K562 (cell line): ENCODE data around the gene MORF4L1. TPM values are rescaled to one million over a fixed set of nuclear protein-coding genes. Genes with fewer than 3 reads are reported as not detected.

Experiments used
- ARID3A ChIP-seq: IDR thresholded peaks from 2 replicates; pipeline ENCODE4 v1.6.1; 2012; ENCODE audit warnings: low read depth, low read length, improper control_type of control experiment, borderline replicate concordance
- CHAMP1 ChIP-seq: fragments of 450-650 bp; IDR thresholded peaks from 2 replicates; pipeline ENCODE4 v1.6.1; 2016; ENCODE audit warnings: mild to moderate bottlenecking
- DACH1 ChIP-seq: fragments of 450-650 bp; IDR thresholded peaks from 2 replicates; pipeline ENCODE4 v1.6.1; 2018; ENCODE audit not compliant: partially characterized antibody
- EP300 ChIP-seq: IDR thresholded peaks from 2 replicates; pipeline ENCODE4 v1.6.1; 2012; ENCODE audit warnings: low read length, improper control_type of control experiment
- FUS ChIP-seq: fragments of 200-400 bp; formaldehyde crosslinking; optimal IDR thresholded peaks from 2 replicates; pipeline ENCODE3; 2017; ENCODE audit warnings: low read depth, low read length
- GMEB1 ChIP-seq: fragments of 250-450 bp; sonication (Bioruptor Pico); IDR thresholded peaks from 2 replicates; pipeline ENCODE4 v1.4.0; 2020; ENCODE audit warnings: mild to moderate bottlenecking
- KLF1 ChIP-seq: fragments of 450-650 bp; IDR thresholded peaks from 2 replicates; pipeline ENCODE4 v1.6.1; 2016; ENCODE audit warnings: missing genetic modification characterization, missing compliant biosample characterization
- NONO ChIP-seq, 2 experiments: fragments of 200-400 bp in 1 of 2; fragments of 450-650 bp in 1 of 2; formaldehyde crosslinking in 1 of 2; IDR thresholded peaks; 2 replicates each; pipeline ENCODE4 v1.6.1; 2017; ENCODE audit warnings: low read depth in 2 of 2, mild to moderate bottlenecking in 2 of 2, moderate library complexity in 2 of 2, low read length in 1 of 2
- NUFIP1 ChIP-seq: fragments of 450-650 bp; IDR thresholded peaks from 2 replicates; pipeline ENCODE4 v1.6.1; 2018; ENCODE audit not compliant: partially characterized antibody
- POLR2A ChIP-seq: fragments of 450-650 bp; conservative IDR thresholded peaks from 2 replicates; pipeline ENCODE4 v1.6.1; 2016
- TAF9B ChIP-seq: fragments of 450-650 bp; IDR thresholded peaks from 2 replicates; pipeline ENCODE4 v1.6.1; 2018; ENCODE audit warnings: mild to moderate bottlenecking; ENCODE audit not compliant: partially characterized antibody
- TAL1 ChIP-seq: fragments of 450-650 bp; IDR thresholded peaks from 2 replicates; pipeline ENCODE4 v1.6.1; 2016; ENCODE audit warnings: mild to moderate bottlenecking
- ZNF174 ChIP-seq: fragments of 250-450 bp; sonication (Bioruptor Pico); IDR thresholded peaks from 2 replicates; pipeline ENCODE4 v1.4.0; 2020; ENCODE audit warnings: mild to moderate bottlenecking
- ZNF41 ChIP-seq: fragments of 250-450 bp; sonication (Bioruptor Pico); conservative IDR thresholded peaks from 2 replicates; pipeline ENCODE4 v1.4.0; 2020; ENCODE audit warnings: mild to moderate bottlenecking
- polyA plus RNA-seq, 8 experiments: library from polyadenylated mRNA; depleted of rRNA in 4 of 8; stranded (reverse) in 5 of 8; unstranded in 3 of 8; fragments of >200 nt; fragmentation: Nextera tagmentation in 2 of 8; fragmentation: Illumina TruSeq in 1 of 8; extraction: Ambion mirVana in 2 of 8; extraction: Trizol in 1 of 8; gene quantifications; 2 replicates each; pipeline versions ENCODE4 v1.2.1 to v1.2.3, GENCODE V29; 2011 to 2014; ENCODE audit warnings: inconsistent platforms in 1 of 8, missing spikeins in 1 of 8
- total RNA-seq, 7 experiments: library from RNA; depleted of rRNA in 6 of 7; stranded (reverse); fragments of >200 nt in 6 of 7; fragmentation: Illumina TruSeq in 2 of 7; extraction: Trizol in 2 of 7; gene quantifications; 2 replicates each; pipeline versions ENCODE4 v1.2.1 to v1.2.3, GENCODE V29; 2011 to 2021; ENCODE audit warnings: low replicate concordance in 1 of 7
- TF ChIP-seq, protein P1 (sequence below): conservative IDR thresholded peaks from 2 replicates; pipeline ENCODE4 v1.6.1; 2011; ENCODE audit warnings: low read depth, mild to moderate bottlenecking, low read length; ENCODE audit not compliant: control insufficient read depth
- TF ChIP-seq, protein P2 (sequence below), 3 experiments: IDR thresholded peaks in 2 of 3; conservative IDR thresholded peaks in 1 of 3; 2 replicates each; pipeline ENCODE4 v1.5.1; 2011 to 2012; ENCODE audit warnings: low read length in 3 of 3, mild to moderate bottlenecking in 3 of 3, control low read depth in 2 of 3, improper control_type of control experiment in 1 of 3, inconsistent platforms in 1 of 3, low read depth in 1 of 3, mixed read lengths in 1 of 3, moderate library complexity in 1 of 3; ENCODE audit not compliant: insufficient read depth in 2 of 3
- TF ChIP-seq, protein P3 (sequence below): fragments of 450-650 bp; IDR thresholded peaks from 2 replicates; pipeline ENCODE4 v1.6.1; 2014; ENCODE audit warnings: low read depth, mild to moderate bottlenecking, moderate library complexity, borderline replicate concordance

Gene MORF4L1
- total and polyA plus RNA-seq, 9 of the 15 experiments (the other 6 are each of a cell fraction or from before 2014, with no cell fraction given), result 127 to 615 (median 281) TPM

DNA sequence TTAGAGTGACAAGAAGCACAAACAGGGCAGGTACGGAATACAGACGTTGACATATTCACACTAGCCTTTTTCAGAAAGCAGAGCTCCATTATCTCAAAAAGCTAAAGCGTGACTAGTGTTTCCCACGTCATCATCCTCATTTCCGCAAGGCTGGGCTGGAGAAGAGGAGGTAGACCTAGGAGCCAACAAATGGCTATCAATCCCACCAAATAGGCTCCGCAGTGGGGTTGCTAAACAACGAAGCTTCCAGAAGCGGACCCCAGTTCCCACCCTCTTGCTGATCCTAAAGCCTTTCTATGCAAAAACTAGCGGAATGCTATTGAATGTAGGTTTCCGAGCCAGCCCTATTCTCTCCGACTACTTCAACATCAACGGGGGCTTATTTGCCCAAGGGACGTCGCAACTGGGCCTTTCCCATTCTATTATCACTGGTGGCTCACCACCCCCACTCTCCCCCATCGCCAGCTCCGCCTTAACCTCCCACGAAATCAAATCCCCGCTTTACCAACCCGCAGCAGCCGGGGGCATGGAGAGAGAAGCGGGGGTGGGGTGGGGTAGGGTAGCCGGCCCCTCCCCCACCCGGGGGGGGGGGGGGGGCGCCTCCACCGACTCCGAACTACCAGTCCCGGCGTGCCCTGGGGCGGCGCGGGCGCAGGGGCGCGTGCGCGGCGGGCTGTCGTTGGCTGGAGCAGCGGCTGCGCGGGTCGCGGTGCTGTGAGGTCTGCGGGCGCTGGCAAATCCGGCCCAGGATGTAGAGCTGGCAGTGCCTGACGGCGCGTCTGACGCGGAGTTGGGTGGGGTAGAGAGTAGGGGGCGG is at the start of gene MORF4L1 (continued):
- TF ChIP-seq, protein P1, sequence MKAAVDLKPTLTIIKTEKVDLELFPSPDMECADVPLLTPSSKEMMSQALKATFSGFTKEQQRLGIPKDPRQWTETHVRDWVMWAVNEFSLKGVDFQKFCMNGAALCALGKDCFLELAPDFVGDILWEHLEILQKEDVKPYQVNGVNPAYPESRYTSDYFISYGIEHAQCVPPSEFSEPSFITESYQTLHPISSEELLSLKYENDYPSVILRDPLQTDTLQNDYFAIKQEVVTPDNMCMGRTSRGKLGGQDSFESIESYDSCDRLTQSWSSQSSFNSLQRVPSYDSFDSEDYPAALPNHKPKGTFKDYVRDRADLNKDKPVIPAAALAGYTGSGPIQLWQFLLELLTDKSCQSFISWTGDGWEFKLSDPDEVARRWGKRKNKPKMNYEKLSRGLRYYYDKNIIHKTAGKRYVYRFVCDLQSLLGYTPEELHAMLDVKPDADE, result peak; percentile 98
- no peak for TF ChIP-seq ZNF41
- 0 out of 2 replicates have a peak, but pooled peaks have one; percentile 3 for TF ChIP-seq EP300
- peak in 1 of 2 experiments; percentile 65; a peak in 1 of 4 replicates for TF ChIP-seq NONO (IDR thresholded peaks at IDR 0.05; ENCODE audit: low read depth in 2 of 2, low read length in 1 of 2)
- TF ChIP-seq, protein P2, sequence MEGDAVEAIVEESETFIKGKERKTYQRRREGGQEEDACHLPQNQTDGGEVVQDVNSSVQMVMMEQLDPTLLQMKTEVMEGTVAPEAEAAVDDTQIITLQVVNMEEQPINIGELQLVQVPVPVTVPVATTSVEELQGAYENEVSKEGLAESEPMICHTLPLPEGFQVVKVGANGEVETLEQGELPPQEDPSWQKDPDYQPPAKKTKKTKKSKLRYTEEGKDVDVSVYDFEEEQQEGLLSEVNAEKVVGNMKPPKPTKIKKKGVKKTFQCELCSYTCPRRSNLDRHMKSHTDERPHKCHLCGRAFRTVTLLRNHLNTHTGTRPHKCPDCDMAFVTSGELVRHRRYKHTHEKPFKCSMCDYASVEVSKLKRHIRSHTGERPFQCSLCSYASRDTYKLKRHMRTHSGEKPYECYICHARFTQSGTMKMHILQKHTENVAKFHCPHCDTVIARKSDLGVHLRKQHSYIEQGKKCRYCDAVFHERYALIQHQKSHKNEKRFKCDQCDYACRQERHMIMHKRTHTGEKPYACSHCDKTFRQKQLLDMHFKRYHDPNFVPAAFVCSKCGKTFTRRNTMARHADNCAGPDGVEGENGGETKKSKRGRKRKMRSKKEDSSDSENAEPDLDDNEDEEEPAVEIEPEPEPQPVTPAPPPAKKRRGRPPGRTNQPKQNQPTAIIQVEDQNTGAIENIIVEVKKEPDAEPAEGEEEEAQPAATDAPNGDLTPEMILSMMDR (IDR thresholded peaks at IDR 0.05 in 2 of 3, conservative IDR thresholded peaks at IDR 0.05 in 1 of 3; ENCODE audit: insufficient read depth in 2 of 3, low read depth in 1 of 3, low read length in 3 of 3), result no peak
- TF ChIP-seq POLR2A, result no peak; the same call in 1 of the 2 replicates
- TF ChIP-seq, protein P3, sequence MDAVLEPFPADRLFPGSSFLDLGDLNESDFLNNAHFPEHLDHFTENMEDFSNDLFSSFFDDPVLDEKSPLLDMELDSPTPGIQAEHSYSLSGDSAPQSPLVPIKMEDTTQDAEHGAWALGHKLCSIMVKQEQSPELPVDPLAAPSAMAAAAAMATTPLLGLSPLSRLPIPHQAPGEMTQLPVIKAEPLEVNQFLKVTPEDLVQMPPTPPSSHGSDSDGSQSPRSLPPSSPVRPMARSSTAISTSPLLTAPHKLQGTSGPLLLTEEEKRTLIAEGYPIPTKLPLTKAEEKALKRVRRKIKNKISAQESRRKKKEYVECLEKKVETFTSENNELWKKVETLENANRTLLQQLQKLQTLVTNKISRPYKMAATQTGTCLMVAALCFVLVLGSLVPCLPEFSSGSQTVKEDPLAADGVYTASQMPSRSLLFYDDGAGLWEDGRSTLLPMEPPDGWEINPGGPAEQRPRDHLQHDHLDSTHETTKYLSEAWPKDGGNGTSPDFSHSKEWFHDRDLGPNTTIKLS, result peak; percentile 27; the same call in 1 of the 2 replicates
- peak; percentile 90 for TF ChIP-seq GMEB1 (CRISPR knock-in tag)
- TF ChIP-seq KLF1, result no peak
- no peak for TF ChIP-seq TAF9B
- TF ChIP-seq ZNF174 (CRISPR knock-in tag), result no peak
- no peak for TF ChIP-seq DACH1
- TF ChIP-seq NUFIP1, result no peak
- no peak for TF ChIP-seq TAL1
- TF ChIP-seq ARID3A, result no peak
- no peak for TF ChIP-seq CHAMP1
- no peak for TF ChIP-seq FUS
